ENCODE measurements around the gene TRABD2A.
A peak's percentile ranks its signal among the peaks of the same experiment; 100 is the strongest.

TRABD2A gene

DNA sequence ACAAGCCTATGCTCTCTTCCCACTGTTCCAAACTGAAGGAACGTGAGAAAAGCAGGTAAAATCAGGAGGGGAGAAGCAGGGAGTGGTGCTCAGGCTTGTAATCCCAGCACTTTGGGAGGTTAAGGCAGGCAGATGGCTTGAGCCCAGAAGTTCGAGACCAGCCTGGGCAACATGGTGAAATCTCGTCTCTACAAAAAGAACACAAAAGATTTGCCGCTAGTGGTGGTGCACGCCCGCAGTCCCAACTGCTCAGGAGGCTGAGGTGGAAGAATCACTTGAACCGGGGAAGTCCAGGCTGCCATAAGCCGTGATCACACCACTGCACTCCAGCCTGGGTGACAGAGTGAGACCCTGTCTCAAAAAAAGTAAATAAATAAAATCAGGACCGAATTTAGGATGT lies 23.3 kb upstream of the TRABD2A start:
- FAIRE-seq (no peak), DNase-seq (ENCODE audit: insufficient read length, low spot score) (no peak)
- TF ChIP-seq TAF1 (IDR thresholded peaks at IDR 0.05; ENCODE audit: low read depth, low read length): no peak
- TF ChIP-seq POLR2AphosphoS5 (IDR thresholded peaks at IDR 0.05; ENCODE audit: low read depth, low read length): no peak
- no peak for TF ChIP-seq POU2F2 (IDR thresholded peaks at IDR 0.05; ENCODE audit: low read depth, low read length)
- TF ChIP-seq PAX5 (IDR thresholded peaks at IDR 0.05; ENCODE audit: insufficient read depth, low read length, severe bottlenecking): no peak
- no peak for TF ChIP-seq POLR2A (IDR thresholded peaks at IDR 0.05; ENCODE audit: low read depth, low read length)
- no peak for TF ChIP-seq SPI1 (IDR thresholded peaks at IDR 0.05; ENCODE audit: low read depth, low read length)

DNA sequence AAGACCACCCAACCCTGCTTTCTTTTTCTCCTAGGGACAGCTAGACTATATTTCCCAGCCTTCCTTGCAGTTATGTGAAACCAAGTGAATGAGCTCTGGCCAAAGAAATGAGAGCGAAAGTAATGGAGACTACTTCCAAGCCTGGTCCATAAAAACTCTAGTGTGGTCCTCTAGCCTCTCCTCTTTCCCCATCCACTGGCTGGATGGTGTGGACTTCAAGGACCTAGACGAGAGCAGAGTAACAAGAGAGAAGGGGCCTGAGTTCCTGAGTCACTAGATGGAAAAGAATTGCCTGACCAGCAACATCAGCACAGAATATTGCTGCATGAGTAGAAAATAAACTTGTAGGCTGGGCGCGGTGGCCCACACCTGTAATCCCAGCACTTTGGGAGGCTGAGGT lies 21.6 kb upstream of the TRABD2A start:
- DNase-seq (ENCODE audit: insufficient read length, low spot score): no peak
- no peak for FAIRE-seq
- TF ChIP-seq POU2F2 (IDR thresholded peaks at IDR 0.05; ENCODE audit: low read depth, low read length) (no peak), TAF1 (IDR thresholded peaks at IDR 0.05; ENCODE audit: low read depth, low read length) (no peak), POLR2A (IDR thresholded peaks at IDR 0.05; ENCODE audit: low read depth, low read length) (no peak), POLR2AphosphoS5 (IDR thresholded peaks at IDR 0.05; ENCODE audit: low read depth, low read length) (no peak), SPI1 (IDR thresholded peaks at IDR 0.05; ENCODE audit: low read depth, low read length) (no peak)

DNA sequence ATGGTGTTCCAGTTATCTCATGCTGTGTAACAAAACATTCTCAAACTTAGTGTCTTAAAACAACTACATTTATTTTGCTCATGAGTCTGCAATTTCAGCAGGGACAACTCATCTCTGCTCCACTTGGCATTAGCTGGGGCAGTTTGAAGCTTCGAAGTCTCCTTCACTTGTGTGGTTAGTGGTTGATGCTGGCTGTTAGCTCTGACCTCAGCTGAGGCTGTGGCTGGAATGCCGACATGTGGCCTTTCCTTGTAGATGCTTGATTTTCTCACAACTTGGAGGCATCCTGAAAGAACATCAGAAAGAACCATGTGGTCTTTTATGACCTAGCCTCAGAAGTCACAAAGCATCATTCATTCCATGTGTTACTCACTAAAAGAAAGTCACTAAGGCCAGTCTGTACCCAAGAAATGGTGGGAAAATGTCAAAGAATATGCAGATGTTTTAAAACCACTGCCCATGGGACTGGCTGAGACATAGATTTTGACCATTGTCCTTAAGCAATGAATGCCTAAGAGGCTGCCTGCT lies 20.8 kb upstream of the TRABD2A start:
- DNase-seq (ENCODE audit: insufficient read length, low spot score) (no peak), FAIRE-seq (no peak)
- TF ChIP-seq PAX5 (IDR thresholded peaks at IDR 0.05; ENCODE audit: insufficient read depth, low read length, severe bottlenecking) (no peak), POLR2A (IDR thresholded peaks at IDR 0.05; ENCODE audit: low read depth, low read length) (no peak), SPI1 (IDR thresholded peaks at IDR 0.05; ENCODE audit: low read depth, low read length) (no peak), TAF1 (IDR thresholded peaks at IDR 0.05; ENCODE audit: low read depth, low read length) (no peak), POLR2AphosphoS5 (IDR thresholded peaks at IDR 0.05; ENCODE audit: low read depth, low read length) (no peak), POU2F2 (IDR thresholded peaks at IDR 0.05; ENCODE audit: low read depth, low read length) (no peak)

DNA sequence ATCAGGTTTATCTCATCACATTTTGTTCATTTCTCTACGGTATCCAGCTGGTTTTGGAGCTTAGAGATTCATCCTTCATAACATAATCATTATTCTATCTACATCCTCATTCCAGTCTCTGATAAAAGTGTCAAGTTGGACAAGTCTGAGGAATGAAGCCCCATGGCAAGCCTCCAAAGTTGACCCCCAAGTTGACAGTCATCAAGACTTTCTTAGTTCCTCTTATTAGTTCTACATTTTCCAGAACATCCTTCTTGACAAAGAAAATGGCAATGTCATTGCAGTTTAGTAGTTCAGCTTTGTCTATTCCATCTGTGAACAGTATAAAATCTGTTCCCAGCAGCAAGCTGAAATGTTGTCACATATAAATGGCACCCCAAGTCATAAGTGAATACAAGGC lies 20.1 kb upstream of the TRABD2A start:
- DNase-seq (ENCODE audit: insufficient read length, low spot score) (no peak), FAIRE-seq (no peak)
- TF ChIP-seq POU2F2 (IDR thresholded peaks at IDR 0.05; ENCODE audit: low read depth, low read length) (no peak), PAX5 (IDR thresholded peaks at IDR 0.05; ENCODE audit: insufficient read depth, low read length, severe bottlenecking) (no peak), POLR2A (IDR thresholded peaks at IDR 0.05; ENCODE audit: low read depth, low read length) (no peak), SPI1 (IDR thresholded peaks at IDR 0.05; ENCODE audit: low read depth, low read length) (no peak), POLR2AphosphoS5 (IDR thresholded peaks at IDR 0.05; ENCODE audit: low read depth, low read length) (no peak), TAF1 (IDR thresholded peaks at IDR 0.05; ENCODE audit: low read depth, low read length) (no peak)

DNA sequence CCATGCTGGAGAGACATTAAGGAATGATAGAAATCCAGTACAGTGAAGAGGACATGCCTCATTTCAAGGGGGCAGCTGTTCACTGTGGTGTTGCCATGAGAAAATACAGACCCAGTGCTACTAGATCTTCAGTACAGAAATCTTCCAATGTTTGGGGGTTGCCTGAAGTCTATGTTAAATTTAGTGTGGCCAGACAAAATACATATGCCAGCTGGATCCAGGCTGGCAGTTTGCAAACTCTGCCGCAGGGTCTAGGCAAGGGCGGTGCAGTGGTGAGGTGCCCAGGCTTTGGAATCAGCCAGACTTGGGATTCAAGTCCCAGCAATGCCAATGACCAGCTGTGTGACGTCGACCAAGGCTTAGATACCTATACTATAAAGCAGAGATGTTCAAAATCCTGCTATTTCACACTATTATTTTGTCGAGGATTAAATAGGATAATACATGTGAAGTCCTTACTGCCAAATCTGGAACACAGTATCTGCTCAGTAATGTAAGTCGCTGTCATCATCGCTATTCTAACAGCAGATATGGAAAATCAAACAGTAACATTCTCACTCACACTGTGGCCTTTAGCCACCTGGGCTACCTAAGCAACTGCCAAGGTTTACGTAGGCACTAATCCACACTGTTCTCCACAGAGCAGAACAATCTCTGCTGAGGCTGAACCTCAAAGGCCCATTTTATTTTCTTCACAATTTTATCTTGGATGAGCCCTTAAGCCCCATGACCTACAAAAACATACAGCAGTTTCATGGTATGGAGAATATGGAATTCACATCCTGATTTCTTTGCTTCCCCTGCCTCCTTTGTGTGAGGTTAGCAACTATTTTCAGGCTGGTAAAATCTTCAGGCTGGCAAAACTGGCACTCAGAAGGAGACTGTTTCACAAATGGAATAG lies 18.7 kb upstream of the TRABD2A start:
- no peak for FAIRE-seq
- DNase-seq (ENCODE audit: insufficient read length, low spot score): no peak
- TF ChIP-seq TAF1 (IDR thresholded peaks at IDR 0.05; ENCODE audit: low read depth, low read length) (no peak), PAX5 (IDR thresholded peaks at IDR 0.05; ENCODE audit: insufficient read depth, low read length, severe bottlenecking) (no peak), POU2F2 (IDR thresholded peaks at IDR 0.05; ENCODE audit: low read depth, low read length) (no peak), POLR2A (IDR thresholded peaks at IDR 0.05; ENCODE audit: low read depth, low read length) (no peak), POLR2AphosphoS5 (IDR thresholded peaks at IDR 0.05; ENCODE audit: low read depth, low read length) (no peak), SPI1 (IDR thresholded peaks at IDR 0.05; ENCODE audit: low read depth, low read length) (no peak)

DNA sequence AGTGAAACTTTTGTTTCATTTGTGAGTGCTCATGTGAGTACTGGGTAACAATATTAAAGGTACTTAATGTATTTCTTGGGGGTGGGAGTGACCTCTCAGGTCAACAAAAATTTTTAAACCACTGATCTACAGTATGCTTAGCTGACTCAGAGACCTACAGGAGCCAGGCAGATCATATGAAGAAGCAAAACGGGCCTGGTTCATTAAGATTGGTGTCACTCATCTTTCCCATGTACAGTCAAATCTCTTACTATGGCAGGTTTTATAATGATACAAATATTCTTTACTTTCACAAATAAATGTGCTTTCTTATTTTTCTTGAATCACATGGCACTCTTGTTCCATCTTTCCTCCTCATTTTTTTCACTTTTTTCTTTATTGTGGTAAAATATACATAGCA lies 16.9 kb upstream of the TRABD2A start:
- no peak for DNase-seq (ENCODE audit: insufficient read length, low spot score)
- FAIRE-seq: no peak
- TF ChIP-seq POLR2AphosphoS5 (IDR thresholded peaks at IDR 0.05; ENCODE audit: low read depth, low read length) (no peak), SPI1 (IDR thresholded peaks at IDR 0.05; ENCODE audit: low read depth, low read length) (no peak), POU2F2 (IDR thresholded peaks at IDR 0.05; ENCODE audit: low read depth, low read length) (no peak), PAX5 (IDR thresholded peaks at IDR 0.05; ENCODE audit: insufficient read depth, low read length, severe bottlenecking) (no peak), POLR2A (IDR thresholded peaks at IDR 0.05; ENCODE audit: low read depth, low read length) (no peak), TAF1 (IDR thresholded peaks at IDR 0.05; ENCODE audit: low read depth, low read length) (no peak)

DNA sequence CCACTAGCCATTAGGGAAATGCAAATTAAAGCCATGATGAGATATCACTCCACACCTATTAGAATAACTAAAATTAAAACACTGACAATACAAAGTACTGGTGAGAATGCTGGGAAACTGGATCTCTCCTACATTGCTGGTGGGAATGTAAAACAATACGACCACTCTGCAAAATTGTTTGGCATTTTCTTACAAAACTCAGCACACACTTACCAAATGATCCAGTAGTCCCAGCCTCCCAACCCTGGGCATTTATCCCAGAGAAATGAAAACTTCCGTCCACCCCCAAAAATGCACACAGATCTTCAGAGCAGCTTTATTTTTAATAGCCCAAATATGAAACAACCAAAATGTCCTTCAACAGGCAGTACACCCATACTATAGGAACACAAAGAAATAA lies 15.7 kb upstream of the TRABD2A start:
- FAIRE-seq: no peak

DNA sequence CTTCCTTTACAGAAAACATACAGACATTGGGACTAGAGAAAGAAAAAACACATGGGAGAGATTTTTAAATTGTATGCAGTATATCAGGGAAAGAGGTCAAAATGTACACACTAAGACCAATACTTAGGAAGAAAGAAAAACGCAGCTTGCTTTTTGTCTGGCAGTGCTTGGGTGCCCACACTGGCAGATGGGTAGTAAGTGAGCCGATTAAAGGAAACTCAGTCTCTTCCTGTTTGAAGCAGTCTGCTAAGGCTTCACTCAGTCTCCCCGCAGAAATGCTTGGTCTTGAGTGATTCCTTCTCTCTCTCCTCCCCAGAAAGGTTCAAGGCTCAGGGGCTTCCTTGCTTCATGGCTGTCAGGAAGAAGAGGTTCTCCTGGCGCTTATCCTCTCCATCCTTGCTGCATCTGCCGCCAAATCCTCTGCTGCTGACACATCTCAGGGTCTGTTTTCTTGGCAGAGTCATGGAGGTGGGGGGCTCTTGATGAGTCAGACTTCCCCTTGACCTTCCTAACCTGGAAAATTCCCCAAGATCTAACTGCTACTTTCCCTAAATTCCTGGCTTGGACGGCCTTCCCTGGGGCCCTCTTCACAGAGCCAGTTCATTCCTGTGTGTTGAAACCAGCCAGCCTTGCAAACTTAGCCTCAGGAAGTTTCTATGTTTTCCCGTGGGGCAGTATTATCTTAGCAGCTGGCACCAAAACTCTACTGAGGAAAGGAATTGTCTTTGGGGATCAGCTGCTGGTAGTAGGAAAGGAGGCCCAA lies 14.1 kb upstream of the TRABD2A start:
- DNase-seq (ENCODE audit: insufficient read length, low spot score) (no peak), FAIRE-seq (no peak)
- TF ChIP-seq PAX5 (IDR thresholded peaks at IDR 0.05; ENCODE audit: insufficient read depth, low read length, severe bottlenecking): no peak
- TF ChIP-seq POLR2AphosphoS5 (IDR thresholded peaks at IDR 0.05; ENCODE audit: low read depth, low read length): no peak
- TF ChIP-seq SPI1 (IDR thresholded peaks at IDR 0.05; ENCODE audit: low read depth, low read length): no peak
- no peak for TF ChIP-seq TAF1 (IDR thresholded peaks at IDR 0.05; ENCODE audit: low read depth, low read length)
- no peak for TF ChIP-seq POU2F2 (IDR thresholded peaks at IDR 0.05; ENCODE audit: low read depth, low read length)
- TF ChIP-seq POLR2A (IDR thresholded peaks at IDR 0.05; ENCODE audit: low read depth, low read length): no peak

More for the DNA sequence above, 15.7 kb upstream of the TRABD2A start:
- DNase-seq (ENCODE audit: insufficient read length, low spot score): no peak
- TF ChIP-seq POLR2AphosphoS5 (IDR thresholded peaks at IDR 0.05; ENCODE audit: low read depth, low read length) (no peak), PAX5 (IDR thresholded peaks at IDR 0.05; ENCODE audit: insufficient read depth, low read length, severe bottlenecking) (no peak), TAF1 (IDR thresholded peaks at IDR 0.05; ENCODE audit: low read depth, low read length) (no peak), POLR2A (IDR thresholded peaks at IDR 0.05; ENCODE audit: low read depth, low read length) (no peak), POU2F2 (IDR thresholded peaks at IDR 0.05; ENCODE audit: low read depth, low read length) (no peak), SPI1 (IDR thresholded peaks at IDR 0.05; ENCODE audit: low read depth, low read length) (no peak)

DNA sequence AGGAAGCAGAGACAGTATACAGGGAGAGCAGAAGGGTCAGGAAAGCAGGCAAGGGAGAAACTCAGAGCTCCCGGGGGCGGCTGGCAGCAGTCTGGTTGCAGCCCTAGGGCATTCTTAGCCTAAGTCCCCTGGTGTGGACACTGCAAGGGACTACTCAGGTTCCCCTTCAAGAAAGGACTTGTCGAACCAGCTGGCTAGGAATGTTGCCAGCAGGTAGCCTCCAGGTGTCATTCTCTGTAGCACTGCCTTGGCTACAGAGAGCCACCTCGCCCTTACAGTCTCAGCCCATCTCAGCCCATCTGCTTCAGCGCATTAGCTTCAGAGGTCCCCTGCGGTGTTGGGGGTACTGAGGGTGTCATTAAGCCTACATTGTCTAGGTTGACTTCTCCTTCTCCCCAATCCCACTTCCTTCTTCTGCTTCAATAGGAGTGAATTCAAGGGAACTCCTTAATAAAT lies 13.3 kb upstream of the TRABD2A start:
- FAIRE-seq (peak; percentile 67), DNase-seq (ENCODE audit: insufficient read length, low spot score) (no peak)
- no peak for TF ChIP-seq TAF1 (IDR thresholded peaks at IDR 0.05; ENCODE audit: low read depth, low read length)
- TF ChIP-seq SPI1 (IDR thresholded peaks at IDR 0.05; ENCODE audit: low read depth, low read length): 0 out of 2 replicates have a peak, but pooled peaks have one; percentile 14
- TF ChIP-seq POLR2AphosphoS5 (IDR thresholded peaks at IDR 0.05; ENCODE audit: low read depth, low read length): no peak
- TF ChIP-seq POU2F2 (IDR thresholded peaks at IDR 0.05; ENCODE audit: low read depth, low read length): no peak
- no peak for TF ChIP-seq PAX5 (IDR thresholded peaks at IDR 0.05; ENCODE audit: insufficient read depth, low read length, severe bottlenecking)
- no peak for TF ChIP-seq POLR2A (IDR thresholded peaks at IDR 0.05; ENCODE audit: low read depth, low read length)

Data from GM12891 (cell line).